NCI-H2196 treated with DMSO at 0.1 percent for 48 hours (cell line): Measurements from ENCODE around the gene KRT86.
"Not testable (repeated sequence)": the region's sequence is repeated elsewhere in the genome, so short reads cannot be mapped to it uniquely, and the experiment has no call there.

Source experiments
- DNase-seq: peaks from one replicate; lab custom pipeline; 2025; ENCODE audit not compliant: unreplicated experiment; lab: John Stamatoyannopoulos, UW

KRT86 gene

GRCh38 chr12:52313461-52313860, 39.0 kb downstream of the KRT86 start:
- no peak for DNase-seq

DNA sequence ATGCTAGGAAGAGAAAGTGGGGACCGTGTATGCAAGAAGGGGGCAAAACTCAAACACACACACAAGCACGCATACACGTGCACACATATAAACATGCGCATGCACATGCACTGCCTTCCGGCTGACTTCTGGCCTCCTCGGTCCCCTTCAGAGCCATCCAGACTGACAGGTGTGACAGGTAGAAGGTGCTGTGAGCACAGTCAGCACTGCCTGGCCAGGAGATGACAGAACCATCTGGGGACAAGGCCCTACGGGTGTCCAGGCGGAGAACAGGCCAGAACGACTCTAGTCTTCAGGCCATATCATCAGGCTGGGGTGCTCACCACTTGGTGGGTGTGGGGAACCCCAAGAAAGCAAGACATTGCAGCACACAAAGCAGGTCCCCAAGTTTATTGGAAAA, 39.5 kb downstream of the KRT86 start:
- DNase-seq, result no peak

GRCh38 chr12:52314511-52314910, 40.1 kb downstream of the KRT86 start:
- no peak for DNase-seq

GRCh38 chr12:52315721-52316120, 41.3 kb downstream of the KRT86 start:
- DNase-seq, result not testable (repeated sequence)

DNA sequence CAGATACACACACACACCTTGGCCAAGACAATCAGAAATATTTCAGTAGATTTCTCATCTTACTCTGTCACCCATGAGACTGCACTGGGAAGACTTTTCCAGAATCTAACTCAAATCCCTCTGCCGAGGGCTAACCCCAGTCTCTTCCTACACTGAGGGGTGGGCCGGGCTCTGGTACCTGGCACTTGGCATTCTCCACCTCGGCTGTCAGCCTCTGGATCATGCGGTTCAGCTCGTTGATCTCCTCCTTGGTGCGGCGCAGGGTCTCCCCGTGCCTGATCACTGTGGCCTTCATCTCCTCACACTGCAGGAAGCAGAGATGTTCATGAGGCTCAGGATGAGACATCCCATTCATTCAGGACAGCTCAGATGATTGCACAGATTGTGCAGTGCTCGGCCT, 41.8 kb downstream of the KRT86 start:
- DNase-seq, result no peak

DNA sequence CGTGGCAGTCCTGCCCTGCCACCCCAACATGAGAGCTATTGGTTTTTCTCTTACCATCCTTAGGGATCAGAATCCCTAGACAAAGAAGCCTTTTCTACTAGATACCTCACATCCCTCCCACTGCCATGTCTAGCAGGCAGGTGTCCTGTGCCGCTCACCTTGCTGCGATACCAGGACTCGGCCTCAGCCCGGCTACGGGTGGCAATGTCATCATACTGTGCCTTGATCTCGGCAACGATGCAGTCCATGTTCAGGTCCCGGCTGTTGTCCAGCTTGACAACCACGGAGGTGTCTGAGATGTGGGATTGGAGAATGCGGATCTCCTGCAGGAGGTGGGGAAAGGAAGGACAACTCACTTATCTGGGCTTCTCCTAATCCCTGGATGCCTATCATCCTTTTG, 42.3 kb downstream of the KRT86 start:
- no peak for DNase-seq

DNA sequence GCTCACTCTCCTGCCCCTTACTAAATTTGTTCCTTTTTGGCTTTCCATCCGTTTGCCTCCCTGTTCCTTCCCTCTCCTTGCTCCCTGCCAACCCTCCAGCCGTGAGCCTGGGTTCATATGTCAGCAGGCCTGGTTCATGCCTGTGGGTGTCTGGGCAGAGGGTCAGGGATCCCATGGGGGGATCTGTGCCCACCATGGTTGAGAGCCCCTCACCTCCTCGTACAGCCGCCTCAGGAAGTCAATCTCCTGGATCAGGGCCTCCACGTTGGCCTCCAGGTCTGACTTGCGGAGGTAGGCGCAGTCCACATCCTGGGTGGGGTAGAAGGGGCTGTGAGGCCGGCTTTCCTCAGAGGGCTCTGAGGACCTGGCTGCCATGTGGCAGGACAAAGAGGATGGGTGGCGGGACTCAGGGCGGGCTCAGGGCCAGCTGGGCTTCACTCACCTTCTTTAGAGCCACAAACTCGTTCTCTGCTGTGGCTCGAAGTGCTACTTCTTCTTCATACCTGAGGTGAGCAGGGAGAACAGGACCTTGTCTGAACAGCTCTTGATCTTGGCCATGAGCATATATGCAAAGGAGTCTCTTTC, 43.1 kb downstream of the KRT86 start:
- DNase-seq, result no peak

- no peak for DNase-seq
Observed at GRCh38 chr12:52318241-52318990, 44.0 kb downstream of the KRT86 start.

GRCh38 chr12:52319097-52319496, 44.7 kb downstream of the KRT86 start:
- DNase-seq, result no peak

DNA sequence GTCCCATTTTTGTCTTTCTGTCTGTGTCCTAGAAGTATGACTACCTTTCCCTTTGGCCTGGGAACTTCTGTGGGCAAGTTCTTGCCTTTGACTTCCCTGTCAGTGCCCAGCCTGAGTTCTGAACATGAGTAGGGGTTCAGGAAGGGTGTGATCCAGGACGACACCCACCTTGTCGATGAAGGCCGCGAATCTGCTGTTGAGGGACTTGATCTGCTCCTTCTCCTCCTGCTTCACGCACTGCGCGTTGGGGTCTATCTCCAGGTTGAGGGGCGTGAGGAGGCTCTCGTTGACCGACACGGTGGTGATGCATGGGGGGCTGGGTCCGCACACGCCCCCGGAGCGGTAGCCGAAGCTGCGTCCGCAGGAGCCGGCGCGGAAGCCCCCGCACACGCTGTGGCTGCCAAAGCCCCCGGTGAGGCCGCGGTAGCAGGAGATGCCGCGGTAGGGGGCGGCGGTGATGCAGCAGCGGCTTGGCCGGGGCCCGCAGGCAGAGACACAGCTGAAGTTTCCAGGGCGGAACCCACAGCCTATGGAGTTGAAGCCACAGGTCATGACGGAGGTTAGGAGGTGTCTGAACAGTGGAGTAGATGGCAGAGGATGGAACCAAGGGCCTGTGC, 46.4 kb downstream of the KRT86 start, which contains the start of gene KRT83:
KRT83 (minus strand) TSS at position 615 of the 617 bp plus-strand sequence; CDS start at position 552, 63 bp downstream.
- no peak for DNase-seq

DNA sequence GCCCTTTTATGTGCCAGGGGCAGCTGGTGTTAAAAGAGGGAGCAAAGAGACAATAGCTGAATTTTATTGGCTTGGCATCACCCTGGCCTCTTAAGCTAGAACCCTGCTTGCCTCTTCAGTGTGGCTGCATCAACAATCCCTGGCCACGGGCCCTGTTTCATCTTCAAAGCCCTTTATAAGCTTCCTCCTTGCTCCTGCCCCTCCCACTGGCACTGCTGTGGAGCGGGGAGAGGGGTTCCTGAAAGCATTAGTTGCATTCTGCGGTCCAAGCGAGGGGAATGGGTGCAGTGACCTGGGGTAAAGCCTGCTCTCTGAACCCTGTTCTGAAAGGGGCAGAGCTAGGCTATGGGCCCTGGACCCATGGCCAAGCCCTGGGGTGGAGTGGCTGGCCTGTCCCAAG, 47.0 kb downstream of the KRT86 start:
- DNase-seq, result peak; percentile 85

GRCh38 chr12:52322069-52322468, 47.6 kb downstream of the KRT86 start:
- no peak for DNase-seq

- DNase-seq, result no peak
Observed at GRCh38 chr12:52323001-52323400, 48.6 kb downstream of the KRT86 start.

GRCh38 chr12:52323416-52324152, 49.1 kb downstream of the KRT86 start:
- no peak for DNase-seq

- DNase-seq, result no peak
Observed at GRCh38 chr12:52324153-52324444, 49.7 kb downstream of the KRT86 start.

GRCh38 chr12:52327052-52327829, 52.8 kb downstream of the KRT86 start:
- DNase-seq, result peak; percentile 95

- DNase-seq, result no peak
Observed at GRCh38 chr12:52327830-52328500, 53.5 kb downstream of the KRT86 start.

DNA sequence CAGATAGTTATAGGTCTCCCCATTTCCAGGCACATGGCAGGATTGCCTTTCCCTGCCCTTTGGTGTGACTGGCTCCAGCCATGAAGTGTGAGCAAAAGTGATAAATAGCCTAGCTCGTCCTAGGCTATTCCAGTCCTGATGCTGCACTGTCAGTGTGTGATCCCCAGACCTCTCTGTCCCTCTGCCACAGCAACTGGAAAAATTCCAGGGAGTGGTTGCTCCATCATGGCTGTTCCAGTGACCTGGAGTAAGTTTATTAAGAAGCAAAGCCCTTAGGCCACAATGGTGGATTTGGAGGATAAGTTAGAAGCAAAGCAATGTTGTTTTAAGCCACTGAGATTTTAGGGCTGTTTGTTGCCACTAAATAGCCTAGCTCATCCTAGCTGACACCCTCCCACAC, 56.6 kb downstream of the KRT86 start:
- DNase-seq, result no peak

- no peak for DNase-seq
Observed at GRCh38 chr12:52331833-52332232, 57.4 kb downstream of the KRT86 start.

DNA sequence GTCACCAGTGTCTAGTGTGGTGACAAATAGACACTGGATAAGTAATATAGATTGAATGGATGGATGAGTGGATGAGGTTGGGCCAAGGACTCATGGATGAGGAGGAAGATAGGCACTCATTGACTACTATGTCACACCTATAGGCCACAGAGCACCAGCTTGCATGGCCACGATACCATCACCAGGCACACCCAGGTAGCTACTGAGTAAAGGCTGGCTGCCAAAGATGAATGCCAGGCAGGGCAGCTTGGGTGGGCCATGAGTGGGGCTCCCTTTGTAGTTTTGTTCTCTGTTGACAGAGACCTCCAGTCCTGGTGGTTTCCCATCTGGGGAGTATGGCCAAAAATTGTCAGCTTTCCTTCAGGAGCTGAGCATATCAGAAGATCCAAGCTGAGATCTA, 57.9 kb downstream of the KRT86 start:
- DNase-seq, result no peak

- no peak for DNase-seq
Observed at GRCh38 chr12:52333321-52333720, 58.9 kb downstream of the KRT86 start.
